LoVo (cell line): ENCODE data around the gene TECPR1.
"Not testable (repeated sequence)": the region's sequence is repeated elsewhere in the genome, so short reads cannot be mapped to it uniquely, and the experiment has no call there.

ENCODE experiments used
- DNase-seq: peaks from one replicate; pipeline ENCODE4 v3.0.0-alpha.2; 2016; ENCODE audit warnings: low spot score

TECPR1 gene

GRCh38 chr7:98227939-98228338 is 24.1 kb downstream of the TECPR1 start:
- no peak for DNase-seq

DNA sequence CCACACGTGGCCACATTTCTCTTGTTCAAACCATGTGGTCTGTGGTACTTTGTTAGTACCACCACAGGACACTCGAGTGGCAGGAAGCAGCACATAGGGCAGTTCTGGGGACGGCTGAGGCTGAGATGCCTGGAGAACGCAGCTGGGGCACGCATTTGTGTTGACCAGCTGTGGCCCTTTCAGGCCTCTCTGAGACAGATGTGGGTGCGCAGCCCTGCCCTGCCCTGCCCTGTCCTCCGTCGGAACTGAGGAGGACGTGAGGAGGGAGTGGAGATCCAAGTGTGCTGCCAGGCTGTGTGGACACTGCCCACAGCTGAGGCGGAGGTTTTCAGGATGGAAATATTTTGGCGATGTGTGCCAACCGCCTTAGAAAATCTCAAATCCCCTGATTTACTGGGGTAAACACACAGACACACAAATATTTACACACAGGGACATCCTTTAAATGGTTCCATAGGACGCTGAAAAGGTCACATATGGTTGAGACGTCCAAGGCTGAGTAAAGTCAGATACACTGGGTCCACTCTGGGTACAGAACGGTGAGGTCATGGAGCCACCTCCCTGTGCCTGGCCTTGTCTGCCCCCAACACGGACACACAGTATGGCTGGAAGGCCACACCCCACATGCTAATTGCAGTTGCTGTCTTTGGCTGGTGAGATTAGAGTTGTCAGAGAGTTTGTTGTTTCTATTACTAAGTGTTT is 26.0 kb downstream of the TECPR1 start:
- no peak for DNase-seq

GRCh38 chr7:98224701-98225181 is 27.3 kb downstream of the TECPR1 start:
- DNase-seq: no peak

DNA sequence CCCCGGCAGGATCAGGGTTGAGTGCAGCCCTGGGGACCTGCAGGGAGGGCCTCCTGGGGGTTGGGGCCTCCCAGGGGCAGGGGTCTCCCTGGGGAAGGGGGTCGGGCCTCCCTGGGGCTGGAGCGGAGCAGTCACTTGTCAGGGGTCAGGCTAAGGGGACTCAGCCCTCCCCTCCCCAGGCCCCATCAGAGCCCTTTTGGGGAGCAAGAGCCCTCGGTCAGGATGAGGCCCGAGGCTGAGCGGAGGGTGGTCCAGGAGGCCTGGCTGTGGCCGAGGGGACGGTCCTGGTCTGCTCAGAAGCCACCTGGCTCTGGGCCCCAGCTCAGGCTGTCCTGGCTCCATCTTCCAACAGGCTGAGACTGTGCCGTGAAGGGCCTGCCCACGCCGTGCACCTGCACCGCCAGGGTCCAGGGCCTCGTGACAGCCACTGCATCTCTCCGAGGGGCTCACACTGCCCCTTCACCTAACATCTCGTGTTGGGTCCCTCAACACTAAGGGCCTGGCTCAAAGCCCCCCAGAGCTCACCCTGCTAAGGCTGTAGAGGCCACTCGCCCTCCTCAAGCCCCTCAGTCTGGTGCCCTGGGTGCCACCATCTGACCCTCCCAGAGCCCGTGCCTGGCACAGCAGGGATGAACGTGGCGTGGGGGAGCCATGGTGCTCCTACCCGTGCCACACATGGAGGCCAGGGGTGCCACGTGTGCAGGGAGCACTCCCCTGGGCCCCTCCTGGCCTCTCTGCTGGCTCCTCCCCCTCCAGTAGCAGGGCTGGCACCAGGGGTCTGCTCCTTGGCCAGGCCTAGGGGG is 27.9 kb downstream of the TECPR1 start:
- no peak for DNase-seq

GRCh38 chr7:98223351-98223897 is 28.6 kb downstream of the TECPR1 start:
- no peak for DNase-seq

DNA sequence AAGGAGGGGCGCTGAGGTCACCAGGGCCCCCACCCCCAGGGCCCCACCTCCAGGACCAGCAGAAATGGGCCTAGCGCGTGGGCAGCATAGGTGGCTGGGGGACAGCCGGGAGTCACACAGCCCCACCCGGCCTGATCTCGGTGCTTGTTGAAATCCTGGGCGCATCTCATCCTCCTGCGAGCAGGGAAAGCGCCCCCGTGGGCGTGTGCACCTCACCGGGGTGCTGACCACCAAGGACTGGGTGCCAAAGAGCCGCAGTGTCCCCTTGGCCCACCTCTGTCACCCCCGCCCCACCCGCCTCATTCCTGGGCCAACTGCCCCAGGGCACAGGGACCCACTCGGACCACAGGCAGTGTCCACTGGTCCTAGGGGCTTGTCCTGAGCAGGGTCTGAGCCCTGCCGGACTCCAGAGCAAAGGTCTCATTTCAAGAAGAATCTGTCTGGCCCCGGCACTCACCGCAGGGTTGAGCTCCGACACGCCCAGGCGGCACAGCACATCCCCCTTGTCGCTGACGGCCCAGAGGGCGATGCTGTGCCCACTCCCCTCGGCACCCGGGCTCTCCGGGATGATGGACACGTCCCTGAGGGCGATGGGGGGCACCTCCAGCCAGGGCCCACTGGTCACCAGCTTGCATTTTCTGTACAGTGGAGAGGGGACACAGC is 29.4 kb downstream of the TECPR1 start:
- no peak for DNase-seq

GRCh38 chr7:98221611-98222532 is 30.2 kb downstream of the TECPR1 start:
- DNase-seq: no peak

DNA sequence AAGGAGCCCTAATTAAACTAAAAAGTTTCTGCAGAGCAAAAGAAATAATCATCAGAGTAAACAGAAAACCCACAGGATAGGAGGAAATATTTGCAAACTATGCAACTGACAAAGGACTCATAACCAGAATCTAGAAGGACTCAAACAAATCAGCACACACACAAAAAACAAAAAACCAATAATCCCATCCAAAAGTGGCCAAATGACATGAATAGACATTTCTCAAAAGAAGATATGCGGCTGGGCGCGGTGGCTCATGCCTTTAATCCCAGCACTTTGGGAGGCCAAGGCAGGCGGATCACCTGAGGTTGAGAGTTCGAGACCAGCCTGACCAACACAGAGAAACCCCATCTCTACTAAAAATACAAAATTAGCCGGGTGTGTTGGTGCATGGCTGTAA is 32.6 kb downstream of the TECPR1 start:
- DNase-seq: not testable (repeated sequence)

- no peak for DNase-seq
These were observed 34.1 kb downstream of the TECPR1 start for GRCh38 chr7:98217623-98218582.

- no peak for DNase-seq
These were observed 35.0 kb downstream of the TECPR1 start for GRCh38 chr7:98216941-98217622.

DNA sequence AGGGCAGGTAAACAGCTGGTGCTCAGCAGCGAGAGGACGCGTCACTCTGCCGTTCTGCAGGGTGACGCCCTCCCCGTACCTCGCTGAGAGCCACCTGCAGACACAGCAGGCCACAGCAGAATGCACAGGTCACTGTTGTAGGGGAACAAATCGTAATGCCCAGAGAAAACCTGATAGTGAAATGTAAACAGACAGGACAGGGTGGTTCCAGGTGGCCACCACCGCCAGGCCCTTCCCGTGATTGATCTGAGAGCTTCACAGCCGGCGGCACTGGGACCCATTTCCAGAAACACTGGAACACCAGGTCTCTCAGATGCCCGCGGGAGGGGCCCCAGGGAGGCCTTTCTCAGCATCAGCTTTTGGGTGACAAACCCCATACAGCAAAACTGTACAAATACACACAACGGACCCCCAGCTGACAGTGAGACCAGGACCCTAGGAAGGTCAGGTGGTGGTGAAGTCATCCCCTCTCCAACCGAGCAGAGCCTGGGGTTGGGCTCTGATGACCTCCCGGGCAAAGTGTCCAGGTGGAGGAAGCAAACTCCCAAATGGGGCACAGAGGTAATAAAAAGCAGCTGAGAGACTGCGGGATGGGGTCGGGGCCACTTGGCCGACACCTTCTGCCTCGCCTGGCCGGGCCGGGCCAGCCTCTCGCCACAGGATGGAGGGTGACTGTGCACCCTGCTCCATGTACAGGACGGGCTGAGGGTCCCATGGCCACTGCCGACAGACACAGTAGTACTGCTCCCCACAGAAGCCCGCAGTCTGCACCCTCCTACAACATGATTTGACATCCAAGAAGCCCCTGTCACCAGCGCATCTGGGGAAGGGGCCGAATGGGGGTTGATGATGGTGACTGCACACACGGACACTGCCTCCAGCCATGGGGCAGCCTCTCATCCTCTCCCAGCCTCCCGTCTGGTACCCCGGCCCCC is 36.2 kb downstream of the TECPR1 start:
- DNase-seq: no peak

GRCh38 chr7:98214811-98215321 is 37.2 kb downstream of the TECPR1 start:
- DNase-seq: no peak

- DNase-seq: no peak
These were observed 37.9 kb downstream of the TECPR1 start for GRCh38 chr7:98213888-98214810.

- no peak for DNase-seq
These were observed 38.6 kb downstream of the TECPR1 start for GRCh38 chr7:98213296-98213887.

DNA sequence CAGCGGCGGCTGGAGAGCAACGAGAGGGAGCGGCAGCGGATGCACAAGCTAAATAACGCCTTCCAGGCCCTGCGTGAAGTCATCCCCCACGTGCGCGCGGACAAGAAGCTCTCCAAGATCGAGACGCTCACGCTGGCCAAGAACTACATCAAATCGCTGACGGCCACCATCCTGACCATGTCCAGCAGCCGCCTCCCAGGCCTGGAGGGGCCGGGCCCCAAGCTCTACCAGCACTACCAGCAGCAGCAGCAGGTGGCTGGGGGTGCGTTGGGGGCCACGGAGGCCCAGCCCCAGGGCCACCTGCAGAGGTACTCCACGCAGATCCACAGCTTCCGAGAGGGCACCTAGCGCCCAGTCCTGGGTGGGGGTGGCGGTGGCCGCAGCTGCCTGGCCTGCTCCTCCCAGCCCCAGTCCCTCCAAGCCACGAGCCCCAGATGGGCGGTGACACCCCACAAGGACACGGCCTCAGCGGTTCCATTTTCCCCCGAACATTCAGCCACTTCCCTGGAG is 39.4 kb downstream of the TECPR1 start:
- no peak for DNase-seq

- no peak for DNase-seq
These were observed 40.1 kb downstream of the TECPR1 start for GRCh38 chr7:98211676-98212531.
